WTC11 (cell line): ENCODE data around the gene LHX3. TPM values are rescaled to one million over a fixed set of nuclear protein-coding genes. Genes with fewer than 3 reads are reported as not detected.

Experiments
- ATAC-seq: fragments of 200-7000 bp; cut with Tn5 transposase; 2 replicates; pipeline ENCODE4 v1.10.0; 2021; ENCODE audit warnings: mild to moderate bottlenecking, moderate library complexity
- CTCF ChIA-PET: fragments of 300-600 bp; sonication (Branson Sonifier 250); formaldehyde crosslinking; loops from one replicate; lab custom pipeline; 2021; ENCODE audit warnings: antibody characterized with exemption; lab: Charles Lee
- POLR2A ChIA-PET: fragments of 350-600 bp; sonication (Branson Sonifier 250); formaldehyde crosslinking; loops from one replicate; lab custom pipeline; 2021; ENCODE audit warnings: antibody characterized with exemption; lab: Charles Lee
- DNase-seq: peaks from one replicate; pipeline ENCODE4 v3.0.0; 2021; ENCODE audit warnings: low spot score
- H3K27ac Mint-ChIP-seq: 2 replicates; pipeline ENCODE4 v1.8.0; 2021; ENCODE audit warnings: mixed read lengths
- H3K27me3 Mint-ChIP-seq: 2 replicates; pipeline ENCODE4 v1.8.0; 2021; ENCODE audit warnings: low read depth, mild to moderate bottlenecking, moderate library complexity, mixed read lengths
- H3K36me3 Mint-ChIP-seq: 2 replicates; pipeline ENCODE4 v1.8.0; 2021; ENCODE audit warnings: mixed read lengths
- H3K4me1 Mint-ChIP-seq: 2 replicates; pipeline ENCODE4 v1.8.0; 2022; ENCODE audit warnings: mixed read lengths
- H3K4me3 Mint-ChIP-seq: 2 replicates; pipeline ENCODE4 v1.8.0; 2021; ENCODE audit warnings: mild to moderate bottlenecking, moderate library complexity, mixed read lengths
- H3K9me3 Mint-ChIP-seq: 2 replicates; pipeline ENCODE4 v1.8.0; 2021; ENCODE audit warnings: mixed read lengths
- ATF3 ChIP-seq: sonication (generic); formaldehyde crosslinking; conservative IDR thresholded peaks from 2 replicates; pipeline ENCODE4 v1.8.1; 2022; ENCODE audit warnings: mild to moderate bottlenecking, missing genetic modification reagents
- CREB1 ChIP-seq: sonication (generic); formaldehyde crosslinking; IDR thresholded peaks from 2 replicates; pipeline ENCODE4 v1.8.0; 2023; ENCODE audit warnings: mild to moderate bottlenecking, missing genetic modification reagents
- GRHL2 ChIP-seq: fragments of 250-450 bp; sonication (Bioruptor Pico); IDR thresholded peaks from 2 replicates; pipeline ENCODE4 v1.8.0; 2022; ENCODE audit warnings: mild to moderate bottlenecking, moderate library complexity; ENCODE audit not compliant: insufficient replicate concordance, severe bottlenecking
- MAX ChIP-seq: sonication (generic); formaldehyde crosslinking; IDR thresholded peaks from 2 replicates; pipeline ENCODE4 v1.8.0; 2022; ENCODE audit warnings: mild to moderate bottlenecking, missing genetic modification reagents
- RORB ChIP-seq: fragments of 250-450 bp; sonication (Bioruptor Pico); IDR thresholded peaks from 2 replicates; pipeline ENCODE4 v1.9.0; 2021; ENCODE audit warnings: mild to moderate bottlenecking
- ZBTB21 ChIP-seq: sonication (generic); formaldehyde crosslinking; IDR thresholded peaks from 2 replicates; pipeline ENCODE4 v1.8.1; 2023; ENCODE audit warnings: mild to moderate bottlenecking, missing genetic modification reagents, borderline replicate concordance
- ZNF512 ChIP-seq: sonication (generic); formaldehyde crosslinking; IDR thresholded peaks from 2 replicates; pipeline ENCODE4 v1.8.1; 2022; ENCODE audit warnings: missing genetic modification reagents, borderline replicate concordance
- ZSCAN18 ChIP-seq: fragments of 250-450 bp; sonication (Bioruptor Pico); IDR thresholded peaks from 2 replicates; pipeline ENCODE4 v2.1.2; 2022; ENCODE audit warnings: mild to moderate bottlenecking, moderate library complexity
- total RNA-seq: library from RNA; stranded (reverse); gene quantifications from 3 replicates; pipeline ENCODE4 v1.2.3, GENCODE V29; 2021
- TF ChIP-seq, protein P1 (sequence below): sonication (generic); formaldehyde crosslinking; IDR thresholded peaks from 2 replicates; pipeline ENCODE4 v1.8.1; 2022; ENCODE audit warnings: mild to moderate bottlenecking, missing genetic modification reagents, moderate library complexity, borderline replicate concordance
- TF ChIP-seq, protein P2 (sequence below): fragments of 250-450 bp; sonication (Bioruptor Pico); IDR thresholded peaks from 2 replicates; pipeline ENCODE4 v1.8.0; 2021; ENCODE audit warnings: mild to moderate bottlenecking
- TF ChIP-seq, protein P3 (sequence below): sonication (generic); formaldehyde crosslinking; conservative IDR thresholded peaks from 2 replicates; pipeline ENCODE4 v1.8.1; 2023; ENCODE audit warnings: mild to moderate bottlenecking, low read depth, missing genetic modification reagents, moderate library complexity
- TF ChIP-seq, protein P4 (sequence below): sonication (generic); formaldehyde crosslinking; IDR thresholded peaks from 2 replicates; pipeline ENCODE4 v1.8.1; 2022; ENCODE audit warnings: low read depth, mild to moderate bottlenecking, moderate library complexity, missing genetic modification reagents, borderline replicate concordance

LHX3 gene
- total RNA-seq, 1 experiment from 2014 or later = not detected

GRCh38 chr9:136222166-136222905 is 17.4 kb upstream of the LHX3 start (continued):
- TF ChIP-seq, protein P1, sequence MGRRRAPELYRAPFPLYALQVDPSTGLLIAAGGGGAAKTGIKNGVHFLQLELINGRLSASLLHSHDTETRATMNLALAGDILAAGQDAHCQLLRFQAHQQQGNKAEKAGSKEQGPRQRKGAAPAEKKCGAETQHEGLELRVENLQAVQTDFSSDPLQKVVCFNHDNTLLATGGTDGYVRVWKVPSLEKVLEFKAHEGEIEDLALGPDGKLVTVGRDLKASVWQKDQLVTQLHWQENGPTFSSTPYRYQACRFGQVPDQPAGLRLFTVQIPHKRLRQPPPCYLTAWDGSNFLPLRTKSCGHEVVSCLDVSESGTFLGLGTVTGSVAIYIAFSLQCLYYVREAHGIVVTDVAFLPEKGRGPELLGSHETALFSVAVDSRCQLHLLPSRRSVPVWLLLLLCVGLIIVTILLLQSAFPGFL (CRISPR knock-in tag) = no peak
- no peak for TF ChIP-seq ZSCAN18 (CRISPR knock-in tag)
- TF ChIP-seq ZNF512 (CRISPR knock-in tag) = no peak
- no peak for TF ChIP-seq GRHL2 (CRISPR knock-in tag)
- TF ChIP-seq, protein P2, sequence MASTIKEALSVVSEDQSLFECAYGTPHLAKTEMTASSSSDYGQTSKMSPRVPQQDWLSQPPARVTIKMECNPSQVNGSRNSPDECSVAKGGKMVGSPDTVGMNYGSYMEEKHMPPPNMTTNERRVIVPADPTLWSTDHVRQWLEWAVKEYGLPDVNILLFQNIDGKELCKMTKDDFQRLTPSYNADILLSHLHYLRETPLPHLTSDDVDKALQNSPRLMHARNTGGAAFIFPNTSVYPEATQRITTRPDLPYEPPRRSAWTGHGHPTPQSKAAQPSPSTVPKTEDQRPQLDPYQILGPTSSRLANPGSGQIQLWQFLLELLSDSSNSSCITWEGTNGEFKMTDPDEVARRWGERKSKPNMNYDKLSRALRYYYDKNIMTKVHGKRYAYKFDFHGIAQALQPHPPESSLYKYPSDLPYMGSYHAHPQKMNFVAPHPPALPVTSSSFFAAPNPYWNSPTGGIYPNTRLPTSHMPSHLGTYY (CRISPR knock-in tag) = no peak
- TF ChIP-seq ZBTB21 (CRISPR knock-in tag) = no peak
- TF ChIP-seq, protein P3, sequence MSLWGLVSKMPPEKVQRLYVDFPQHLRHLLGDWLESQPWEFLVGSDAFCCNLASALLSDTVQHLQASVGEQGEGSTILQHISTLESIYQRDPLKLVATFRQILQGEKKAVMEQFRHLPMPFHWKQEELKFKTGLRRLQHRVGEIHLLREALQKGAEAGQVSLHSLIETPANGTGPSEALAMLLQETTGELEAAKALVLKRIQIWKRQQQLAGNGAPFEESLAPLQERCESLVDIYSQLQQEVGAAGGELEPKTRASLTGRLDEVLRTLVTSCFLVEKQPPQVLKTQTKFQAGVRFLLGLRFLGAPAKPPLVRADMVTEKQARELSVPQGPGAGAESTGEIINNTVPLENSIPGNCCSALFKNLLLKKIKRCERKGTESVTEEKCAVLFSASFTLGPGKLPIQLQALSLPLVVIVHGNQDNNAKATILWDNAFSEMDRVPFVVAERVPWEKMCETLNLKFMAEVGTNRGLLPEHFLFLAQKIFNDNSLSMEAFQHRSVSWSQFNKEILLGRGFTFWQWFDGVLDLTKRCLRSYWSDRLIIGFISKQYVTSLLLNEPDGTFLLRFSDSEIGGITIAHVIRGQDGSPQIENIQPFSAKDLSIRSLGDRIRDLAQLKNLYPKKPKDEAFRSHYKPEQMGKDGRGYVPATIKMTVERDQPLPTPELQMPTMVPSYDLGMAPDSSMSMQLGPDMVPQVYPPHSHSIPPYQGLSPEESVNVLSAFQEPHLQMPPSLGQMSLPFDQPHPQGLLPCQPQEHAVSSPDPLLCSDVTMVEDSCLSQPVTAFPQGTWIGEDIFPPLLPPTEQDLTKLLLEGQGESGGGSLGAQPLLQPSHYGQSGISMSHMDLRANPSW (CRISPR knock-in tag) = no peak

GRCh38 chr9:136220017-136220729 is 15.2 kb upstream of the LHX3 start:
- TF ChIP-seq ATF3 (CRISPR knock-in tag) = no peak
- TF ChIP-seq, protein P4, sequence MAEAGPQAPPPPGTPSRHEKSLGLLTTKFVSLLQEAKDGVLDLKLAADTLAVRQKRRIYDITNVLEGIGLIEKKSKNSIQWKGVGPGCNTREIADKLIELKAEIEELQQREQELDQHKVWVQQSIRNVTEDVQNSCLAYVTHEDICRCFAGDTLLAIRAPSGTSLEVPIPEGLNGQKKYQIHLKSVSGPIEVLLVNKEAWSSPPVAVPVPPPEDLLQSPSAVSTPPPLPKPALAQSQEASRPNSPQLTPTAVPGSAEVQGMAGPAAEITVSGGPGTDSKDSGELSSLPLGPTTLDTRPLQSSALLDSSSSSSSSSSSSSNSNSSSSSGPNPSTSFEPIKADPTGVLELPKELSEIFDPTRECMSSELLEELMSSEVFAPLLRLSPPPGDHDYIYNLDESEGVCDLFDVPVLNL = no peak
- no peak for TF ChIP-seq CREB1 (CRISPR knock-in tag)
- no peak for TF ChIP-seq RORB (CRISPR knock-in tag)
- TF ChIP-seq MAX (CRISPR knock-in tag) = no peak
- POLR2A ChIA-PET = no interaction called here

More at GRCh38 chr9:136220017-136220729, 15.2 kb upstream of the LHX3 start:
- Mint-ChIP-seq H3K4me3 (no peak overlapping the region), H3K4me1 (peaks cover 2% of the 10 kb centered on the region; the same call in 1 of the 2 replicates), H3K27me3 (no peaks in the 10 kb centered on the region), H3K9me3 (no peaks in the 10 kb centered on the region), H3K27ac (0 out of 2 replicates have a peak overlapping the region, but pooled peaks have one; percentile 45), H3K36me3 (peaks cover 25% of the 10 kb centered on the region)
- CTCF ChIA-PET = interaction anchor here (2.1 kb wide), 1 partner anchor 50 kb away, joined by 14 read pairs; no protein-coding TSS in a partner anchor
- ATAC-seq (no peak), DNase-seq (no peak)
